IMR-90 (cell line): Measurements from ENCODE around the gene PEX5L. TPM values are rescaled to one million over a fixed set of nuclear protein-coding genes. Genes with fewer than 3 reads are reported as not detected.

ENCODE experiments used
- ATAC-seq: fragments of 200-7000 bp; cut with Tn5 transposase; 2 replicates; pipeline ENCODE4 v1.9.1; 2020; ENCODE audit warnings: low read depth, mild to moderate bottlenecking, moderate library complexity
- BruUV-seq: library from RNA; stranded (reverse); fragments of 400-500 nt; replicated peaks from 2 replicates; lab custom pipeline; 2021; lab: Mats Ljungman, UMichigan
- CTCF ChIA-PET: fragments of 300-600 bp; formaldehyde crosslinking; extraction: SDS; loops from one replicate; lab custom pipeline; 2021; ENCODE audit warnings: antibody characterized with exemption; lab: Yijun Ruan, JAX
- POLR2A ChIA-PET: fragments of 300-600 bp; sonication (Branson Sonifier 250); formaldehyde crosslinking; loops from one replicate; lab custom pipeline; 2022; ENCODE audit warnings: antibody characterized with exemption; ENCODE audit not compliant: unreplicated experiment; lab: Charles Lee
- DNase-seq: peaks from one replicate; pipeline ENCODE4 v3.0.0; 2013
- H2AFZ ChIP-seq: replicated peaks from 2 replicates; pipeline ENCODE3; 2013; ENCODE audit warnings: low read length, mild to moderate bottlenecking; ENCODE audit not compliant: poor library complexity
- H2AK5ac ChIP-seq: 2 replicates; pipeline ENCODE4 v1.6.1; 2013; ENCODE audit warnings: low read depth, low read length, inconsistent platforms
- H2AK9ac ChIP-seq: replicated peaks from 2 replicates; pipeline ENCODE3; 2013; ENCODE audit warnings: mild to moderate bottlenecking, low read depth, low read length, moderate library complexity; ENCODE audit not compliant: poor library complexity
- H2BK120ac ChIP-seq: 2 replicates; pipeline ENCODE4 v1.6.1; 2013; ENCODE audit warnings: low read depth, low read length, inconsistent platforms
- H2BK15ac ChIP-seq: 3 replicates; pipeline ENCODE4 v1.6.1; 2013; ENCODE audit warnings: low read depth, low read length, inconsistent platforms
- H2BK20ac ChIP-seq: 2 replicates; pipeline ENCODE4 v1.6.1; 2013; ENCODE audit warnings: low read depth, mild to moderate bottlenecking, inconsistent platforms, low read length, moderate library complexity
- H2BK5ac ChIP-seq: 2 replicates; pipeline ENCODE4 v1.6.1; 2013; ENCODE audit warnings: mild to moderate bottlenecking, low read depth, low read length, inconsistent platforms; ENCODE audit not compliant: poor library complexity, severe bottlenecking
- H3K14ac ChIP-seq: replicated peaks from 2 replicates; pipeline ENCODE4 v1.6.1; 2013; ENCODE audit warnings: low read depth, low read length, inconsistent platforms
- H3K18ac ChIP-seq: 2 replicates; pipeline ENCODE4 v1.6.1; 2013; ENCODE audit warnings: low read depth, low read length, control low read depth
- H3K23ac ChIP-seq: 2 replicates; pipeline ENCODE4 v1.6.1; 2013; ENCODE audit warnings: low read depth, low read length, inconsistent platforms
- H3K27ac ChIP-seq: 2 replicates; pipeline ENCODE4 v1.5.1; 2013; ENCODE audit warnings: mild to moderate bottlenecking, control low read depth, low read length; ENCODE audit not compliant: insufficient read depth
- H3K27me3 ChIP-seq: 2 replicates; pipeline ENCODE4 v1.6.1; 2013; ENCODE audit warnings: low read length; ENCODE audit not compliant: control insufficient read depth, insufficient read depth
- H3K36me3 ChIP-seq: 2 replicates; pipeline ENCODE4 v1.6.1; 2013; ENCODE audit warnings: low read length, mixed read lengths; ENCODE audit not compliant: control insufficient read depth, insufficient read depth
- H3K4ac ChIP-seq: 2 replicates; pipeline ENCODE4 v1.6.1; 2013; ENCODE audit warnings: low read depth, low read length, inconsistent platforms
- H3K4me1 ChIP-seq: 2 replicates; pipeline ENCODE4 v1.6.1; 2013; ENCODE audit warnings: low read length, mixed read lengths; ENCODE audit not compliant: control insufficient read depth, insufficient read depth
- H3K4me2 ChIP-seq: 2 replicates; pipeline ENCODE4 v1.6.1; 2013; ENCODE audit warnings: low read depth, mild to moderate bottlenecking, control low read depth, low read length, moderate library complexity
- H3K4me3 ChIP-seq: 2 replicates; pipeline ENCODE4 v1.5.1; 2013; ENCODE audit warnings: low read depth, mild to moderate bottlenecking, control low read depth, low read length, moderate library complexity; ENCODE audit not compliant: insufficient read depth
- H3K56ac ChIP-seq: 2 replicates; pipeline ENCODE4 v1.6.1; 2013; ENCODE audit warnings: low read length, inconsistent platforms; ENCODE audit not compliant: insufficient read depth; ENCODE audit errors: extremely low read depth
- H3K79me1 ChIP-seq, 2 experiments: 2 replicates each; pipeline ENCODE4 v1.6.1; 2013; ENCODE audit warnings: low read length in 2 of 2, inconsistent platforms in 1 of 2, low read depth in 1 of 2
- H3K9ac ChIP-seq: 2 replicates; pipeline ENCODE4 v1.6.1; 2013; ENCODE audit warnings: low read depth, low read length, control low read depth
- H3K9me1 ChIP-seq: 2 replicates; pipeline ENCODE4 v1.6.1; 2013; ENCODE audit warnings: low read length, inconsistent platforms; ENCODE audit not compliant: insufficient read depth
- H3K9me3 ChIP-seq: 2 replicates; pipeline ENCODE4 v1.6.1; 2013; ENCODE audit warnings: low read length; ENCODE audit not compliant: control insufficient read depth, insufficient read depth
- H4K20me1 ChIP-seq: 2 replicates; pipeline ENCODE4 v1.6.1; 2013; ENCODE audit warnings: low read length, inconsistent platforms; ENCODE audit not compliant: insufficient read depth
- H4K5ac ChIP-seq: 2 replicates; pipeline ENCODE4 v1.6.1; 2013; ENCODE audit warnings: mild to moderate bottlenecking, low read depth, low read length, control low read depth
- H4K8ac ChIP-seq, 2 experiments: 2 replicates each; pipeline ENCODE4 v1.6.1; 2013; ENCODE audit warnings: low read depth in 2 of 2, low read length in 2 of 2, control low read depth in 1 of 2, inconsistent platforms in 1 of 2
- H4K91ac ChIP-seq: 2 replicates; pipeline ENCODE4 v1.6.1; 2013; ENCODE audit warnings: low read depth, low read length, inconsistent platforms; ENCODE audit not compliant: insufficient read depth
- RFX5 ChIP-seq: IDR thresholded peaks from 2 replicates; pipeline ENCODE4 v1.8.0; 2012; ENCODE audit warnings: low read depth, mild to moderate bottlenecking, low read length, moderate library complexity
- WGBS, 2 experiments: methylation state at CpG; one replicate each; pipeline versions ENCODE4 v1.1.5 to v1.1.7; 2013; ENCODE audit warnings: missing lambda C conversion rate in 2 of 2; ENCODE audit not compliant: insufficient read length in 1 of 2; ENCODE audit errors: extremely low coverage in 2 of 2; 5-methylcytosine and 5-hydroxymethylcytosine counted together
- dilution Hi-C: fragments of 300-500 bp; cut with HindIII; formaldehyde crosslinking; loops from one replicate; pipeline ENCODE4 v1.14.3; 2018; ENCODE audit warnings: low sequenced_read_pairs; ENCODE audit not compliant: unreplicated experiment
- in situ Hi-C: fragments of 300-500 bp; cut with MboI; formaldehyde crosslinking; loops from 3 replicates; pipeline ENCODE4 v1.14.3; 2019; ENCODE audit warnings: low sequenced_read_pairs, inconsistent platforms, mixed read lengths
- intact Hi-C: fragments of 100-400 bp; cut with micrococcal nuclease; formaldehyde crosslinking; loops from 2 replicates; pipeline ENCODE4 v1.10.0; 2022
- polyA plus RNA-seq, 3 experiments: library from polyadenylated mRNA; depleted of rRNA; stranded (reverse); fragments of >200 nt; gene quantifications; 2 replicates each; pipeline ENCODE4 v1.2.3, GENCODE V29; 2012; ENCODE audit warnings: low replicate concordance in 1 of 3
- total RNA-seq: library from RNA; depleted of rRNA; stranded (reverse); fragments of >200 nt; gene quantifications from 2 replicates; pipeline ENCODE4 v1.2.3, GENCODE V29; 2012

PEX5L gene
- total and polyA plus RNA-seq, 2 of the 4 experiments (the other 2 are of a cell fraction) = not detected

DNA sequence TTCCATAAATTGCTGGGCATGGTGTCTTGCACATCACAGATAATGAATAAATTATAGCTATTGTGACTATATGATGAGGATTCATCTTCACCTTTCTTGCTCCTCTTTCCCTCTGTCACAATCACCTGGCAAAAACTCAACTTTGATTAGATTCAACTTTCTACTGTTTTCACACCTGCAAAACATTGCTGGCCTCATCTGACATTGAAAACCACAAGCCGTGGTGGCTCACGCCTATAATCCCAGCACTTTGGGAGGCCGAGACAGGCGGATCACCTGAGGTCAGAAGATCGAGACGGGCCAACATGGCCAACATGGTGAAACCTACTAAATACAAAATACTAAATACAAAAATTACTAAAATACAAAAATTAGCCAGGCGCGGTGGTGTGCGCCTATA, 12.7 kb upstream of the PEX5L start:
- Histone ChIP-seq H3K56ac (no peak overlapping the region), H3K9ac (no peak overlapping the region), H4K20me1 (no peaks in the 10 kb centered on the region), H3K23ac (no peak overlapping the region), H2AFZ (no peak overlapping the region), H2AK5ac (no peak overlapping the region), H3K18ac (no peak overlapping the region), H3K9me3 (no peaks in the 10 kb centered on the region), H2BK20ac (no peak overlapping the region), H3K36me3 (no peaks in the 10 kb centered on the region), H3K4me3 (no peak overlapping the region), H4K5ac (no peak overlapping the region), H3K4ac (no peak overlapping the region), H3K27ac (no peak overlapping the region), H3K79me1 (no peaks in the 10 kb centered on the region), H2BK15ac (no peak overlapping the region), H2AK9ac (no peak overlapping the region), H3K14ac (no peak overlapping the region), H2BK120ac (no peak overlapping the region), H4K8ac (no peak overlapping the region), H3K4me1 (no peaks in the 10 kb centered on the region), H2BK5ac (no peak overlapping the region), H3K9me1 (no peaks in the 10 kb centered on the region), H3K4me2 (no peak overlapping the region), H4K91ac (no peak overlapping the region), H3K27me3 (no peaks in the 10 kb centered on the region)
- no peak for TF ChIP-seq RFX5
- in situ Hi-C loops (no loop called here), dilution Hi-C loops (no loop called here), intact Hi-C loops (no loop called here)
- DNase-seq (no peak), ATAC-seq (no peak)
- POLR2A ChIA-PET = no interaction called here
- CTCF ChIA-PET = no interaction called here
- no TSS peak for BruUV-seq
- WGBS, 2 experiments = no CpG with 5 or more reads among the region's 9 CpGs
